Type B pancreatic cell (in vitro differentiated cells): ENCODE results near the gene SESTD1. TPM values are rescaled to one million over a fixed set of nuclear protein-coding genes. Genes with fewer than 3 reads are reported as not detected.
A peak's percentile ranks its signal among the peaks of the same experiment; 100 is the strongest.
"Not testable (repeated sequence)": the region's sequence is repeated elsewhere in the genome, so short reads cannot be mapped to it uniquely, and the experiment has no call there.

Experiments used
- DNase-seq: peaks from one replicate; pipeline ENCODE4 v3.0.0; 2021; ENCODE audit warnings: mixed read lengths; ENCODE audit not compliant: unreplicated experiment; ENCODE audit errors: extremely low spot score
- H3K27ac Mint-ChIP-seq: 2 replicates; pipeline ENCODE4 v1.8.0; 2021; ENCODE audit warnings: mild to moderate bottlenecking, mixed read lengths
- H3K27me3 Mint-ChIP-seq: 2 replicates; pipeline ENCODE4 v1.8.0; 2021; ENCODE audit warnings: mixed read lengths
- H3K36me3 Mint-ChIP-seq: 2 replicates; pipeline ENCODE4 v1.8.0; 2021; ENCODE audit warnings: mixed read lengths
- H3K4me1 Mint-ChIP-seq: one replicate; pipeline ENCODE4 v1.8.0; 2021; ENCODE audit warnings: mixed read lengths; ENCODE audit not compliant: unreplicated experiment
- H3K4me3 Mint-ChIP-seq: 2 replicates; pipeline ENCODE4 v1.8.0; 2021; ENCODE audit warnings: mild to moderate bottlenecking, mixed read lengths
- H3K9me3 Mint-ChIP-seq: 2 replicates; pipeline ENCODE4 v1.8.0; 2021; ENCODE audit warnings: mixed read lengths
- CTCF ChIP-seq: fragments of 200-600 bp; sonication (generic); conservative IDR thresholded peaks from 2 replicates; pipeline ENCODE4 v1.5.0; 2021; ENCODE audit warnings: antibody characterized with exemption, mild to moderate bottlenecking
- total RNA-seq: library from RNA; stranded (reverse); gene quantifications from 2 replicates; pipeline ENCODE4 v1.2.1, GENCODE V29; 2021; ENCODE audit warnings: low replicate concordance

The SESTD1 gene
- total RNA-seq, 1 donor from 2014 or later = 75.9 TPM

GRCh38 chr2:179250095-179250494 is 14.5 kb downstream of the SESTD1 start:
- Mint-ChIP-seq H3K36me3 (peaks cover 22% of the 10 kb centered on the region), H3K27me3 (no peaks in the 10 kb centered on the region), H3K4me3 (no peak overlapping the region), H3K27ac (no peak overlapping the region), H3K4me1 (no peaks in the 10 kb centered on the region), H3K9me3 (peaks cover 13% of the 10 kb centered on the region)
- no peak for TF ChIP-seq CTCF
- no peak for DNase-seq

- Mint-ChIP-seq H3K27me3 (no peaks in the 10 kb centered on the region), H3K4me3 (no peak overlapping the region), H3K4me1 (no peaks in the 10 kb centered on the region), H3K9me3 (peaks cover 19% of the 10 kb centered on the region), H3K27ac (no peak overlapping the region), H3K36me3 (peaks cover 28% of the 10 kb centered on the region)
- DNase-seq = no peak
- TF ChIP-seq CTCF = no peak
These were observed 16.6 kb downstream of the SESTD1 start for GRCh38 chr2:179248024-179248348.

GRCh38 chr2:179247318-179248023 is 17.2 kb downstream of the SESTD1 start:
- Mint-ChIP-seq H3K27ac (no peak overlapping the region), H3K27me3 (no peaks in the 10 kb centered on the region), H3K36me3 (peaks cover 33% of the 10 kb centered on the region), H3K4me1 (no peaks in the 10 kb centered on the region), H3K9me3 (peaks cover 24% of the 10 kb centered on the region), H3K4me3 (no peak overlapping the region)
- DNase-seq = no peak
- no peak for TF ChIP-seq CTCF

- not testable (repeated sequence) for H3K27ac Mint-ChIP-seq, H3K4me3 Mint-ChIP-seq, H3K27me3 Mint-ChIP-seq, H3K4me1 Mint-ChIP-seq, DNase-seq
- peaks cover 34% of the 10 kb centered on the region for H3K36me3 Mint-ChIP-seq
- H3K9me3 Mint-ChIP-seq = peaks cover 28% of the 10 kb centered on the region
These were observed 18.8 kb downstream of the SESTD1 start for GRCh38 chr2:179245843-179246242.

GRCh38 chr2:179243046-179243445 is 21.6 kb downstream of the SESTD1 start:
- Mint-ChIP-seq H3K4me3 (no peak overlapping the region), H3K27ac (no peak overlapping the region), H3K9me3 (peaks cover 19% of the 10 kb centered on the region), H3K27me3 (no peaks in the 10 kb centered on the region), H3K36me3 (peaks cover 21% of the 10 kb centered on the region), H3K4me1 (peaks cover 21% of the 10 kb centered on the region)
- DNase-seq = no peak
- no peak for TF ChIP-seq CTCF

GRCh38 chr2:179240481-179241451 is 23.9 kb downstream of the SESTD1 start:
- Mint-ChIP-seq H3K4me3 (no peak overlapping the region), H3K9me3 (peaks cover 15% of the 10 kb centered on the region), H3K27me3 (no peaks in the 10 kb centered on the region), H3K36me3 (peaks cover 20% of the 10 kb centered on the region), H3K27ac (peak overlapping the region; percentile 8), H3K4me1 (peaks cover 27% of the 10 kb centered on the region)
- no peak for DNase-seq
- peak; percentile 58 for TF ChIP-seq CTCF
